HG03378 (cell line): ENCODE results near the gene SMIM15.

Experiments
- ATAC-seq: cut with Tn5 transposase; IDR thresholded peaks from one replicate; pipeline ENCODE4 v1.9.1; 2021; ENCODE audit warnings: mild to moderate bottlenecking, moderate library complexity; ENCODE audit not compliant: unreplicated experiment

The SMIM15 gene

GRCh38 chr5:61160497-61160896, 1.8 kb downstream of the SMIM15 start:
- ATAC-seq = no peak

- no peak for ATAC-seq
Observed at GRCh38 chr5:61159836-61160235, 2.4 kb downstream of the SMIM15 start.

DNA sequence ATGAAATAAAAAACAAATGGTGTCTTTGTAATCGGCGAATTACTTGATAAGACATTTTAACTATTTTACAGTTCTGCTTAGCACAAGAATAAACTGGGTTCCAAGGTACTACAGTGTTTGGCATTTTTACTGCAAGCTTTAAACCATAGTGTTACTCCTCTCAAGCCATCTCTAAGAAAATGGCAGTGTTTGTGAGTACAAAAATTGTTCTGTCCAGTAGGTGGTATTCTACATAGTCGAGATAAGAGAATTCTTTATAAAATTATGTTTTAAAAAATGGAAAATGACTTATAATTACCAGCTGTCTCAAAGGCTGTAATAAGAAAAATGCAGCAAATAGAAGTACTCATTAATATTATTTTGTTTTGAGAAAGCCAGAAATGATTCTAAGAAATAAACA, 3.2 kb downstream of the SMIM15 start:
- no peak for ATAC-seq

- no peak for ATAC-seq
Observed at GRCh38 chr5:61151893-61152292, 10.4 kb downstream of the SMIM15 start.

DNA sequence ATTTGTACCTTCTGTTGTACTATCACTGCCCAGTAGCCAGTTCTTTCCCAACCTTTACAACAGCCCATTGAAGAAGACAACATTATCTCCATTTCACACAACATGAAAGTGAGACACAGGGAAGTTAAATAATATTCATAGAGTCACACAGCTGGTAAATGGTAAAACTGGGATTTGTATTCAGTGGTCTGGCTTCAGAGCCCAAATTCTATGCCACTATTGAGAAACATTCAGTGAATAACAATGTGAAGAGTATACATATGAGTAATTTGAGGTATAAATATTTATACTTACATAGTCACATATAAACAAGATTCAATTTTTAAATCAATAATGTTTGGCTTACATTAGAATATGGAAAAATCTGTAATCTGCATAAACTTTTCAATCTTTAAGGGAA, 13.8 kb downstream of the SMIM15 start:
- ATAC-seq = no peak

DNA sequence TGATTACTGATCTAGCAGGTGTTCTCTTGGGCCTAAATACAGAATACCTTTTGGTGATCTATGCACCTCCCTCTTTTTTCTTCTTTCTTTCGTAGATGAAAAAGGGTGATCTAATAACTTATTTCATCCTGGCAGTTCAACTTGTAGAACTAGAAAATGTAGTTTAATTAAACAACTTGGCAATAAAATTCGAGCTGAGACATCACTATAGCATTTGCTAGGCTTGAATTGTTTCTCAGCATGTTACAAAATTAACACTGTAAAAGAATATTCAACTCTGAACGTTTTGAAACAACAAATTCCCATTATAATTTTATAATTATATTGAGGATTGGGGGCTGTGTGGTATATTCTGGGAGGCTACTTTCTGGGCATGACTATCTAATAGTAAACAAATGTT, 19.5 kb downstream of the SMIM15 start:
- ATAC-seq = no peak

DNA sequence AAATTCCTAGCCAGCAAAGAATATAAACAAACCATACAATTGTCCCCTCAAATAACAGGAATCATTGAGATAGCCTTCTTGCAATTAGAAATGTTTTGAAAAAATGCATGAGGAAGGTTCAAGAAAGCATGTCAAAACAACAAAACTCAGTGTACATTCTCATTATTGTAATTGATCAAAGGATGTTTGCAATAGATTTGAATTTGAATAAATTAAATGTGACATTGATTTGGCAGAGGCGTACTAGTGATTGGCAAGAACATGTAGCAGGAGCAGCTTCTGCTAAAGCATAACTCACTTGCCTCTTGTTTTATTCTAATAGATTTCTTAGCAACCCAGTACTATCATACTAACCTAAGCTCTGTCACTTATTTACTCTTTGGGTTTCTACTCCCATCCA, 19.9 kb downstream of the SMIM15 start:
- ATAC-seq = no peak

DNA sequence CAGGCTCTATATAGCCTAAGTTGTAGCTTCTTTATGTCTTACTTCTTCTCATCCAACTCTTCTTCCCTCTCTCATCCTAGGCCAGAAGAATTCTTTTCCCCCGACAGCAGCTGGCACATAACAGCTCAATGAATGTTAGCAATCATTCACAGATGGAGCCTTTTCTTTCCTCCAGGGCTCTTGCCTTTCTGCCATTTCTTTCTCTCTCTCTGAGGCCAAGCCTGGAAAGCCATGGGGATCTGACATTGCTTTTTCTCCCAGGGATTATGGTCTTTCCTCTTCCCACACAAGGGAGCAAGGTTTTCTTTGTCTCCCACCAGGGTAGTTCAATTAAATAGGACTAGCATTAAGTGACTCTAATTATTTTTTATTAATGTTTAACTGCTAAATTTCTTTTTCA, 20.5 kb downstream of the SMIM15 start:
- ATAC-seq = no peak

- ATAC-seq = no peak
Observed at GRCh38 chr5:61139931-61140330, 22.3 kb downstream of the SMIM15 start.

GRCh38 chr5:61139094-61139873, 23.0 kb downstream of the SMIM15 start:
- no peak for ATAC-seq

GRCh38 chr5:61137835-61138234, 24.4 kb downstream of the SMIM15 start:
- ATAC-seq = no peak

GRCh38 chr5:61132559-61132958, 29.7 kb downstream of the SMIM15 start:
- ATAC-seq = no peak

GRCh38 chr5:61130289-61130688, 32.0 kb downstream of the SMIM15 start:
- no peak for ATAC-seq

GRCh38 chr5:61123145-61123544, 39.1 kb downstream of the SMIM15 start:
- no peak for ATAC-seq

- no peak for ATAC-seq
Observed at GRCh38 chr5:61120534-61120933, 41.7 kb downstream of the SMIM15 start.

DNA sequence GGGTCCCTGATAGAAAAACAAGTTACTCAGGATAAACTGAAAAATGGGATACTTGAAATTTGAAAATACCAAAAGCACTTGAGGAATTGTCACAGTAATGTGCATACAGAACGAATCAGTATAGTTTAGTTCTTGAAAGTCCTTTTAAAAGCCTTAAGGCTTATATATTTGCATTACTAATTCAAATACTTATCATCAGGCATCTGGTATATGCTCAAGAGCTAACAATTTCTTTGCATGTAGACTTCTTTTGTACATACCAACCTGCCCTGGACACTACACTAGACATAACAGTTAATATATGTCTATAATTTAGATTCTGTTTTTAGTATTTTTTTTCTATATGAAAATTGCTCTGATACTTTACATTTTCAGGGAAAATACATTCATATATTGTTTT, 43.2 kb downstream of the SMIM15 start:
- no peak for ATAC-seq

DNA sequence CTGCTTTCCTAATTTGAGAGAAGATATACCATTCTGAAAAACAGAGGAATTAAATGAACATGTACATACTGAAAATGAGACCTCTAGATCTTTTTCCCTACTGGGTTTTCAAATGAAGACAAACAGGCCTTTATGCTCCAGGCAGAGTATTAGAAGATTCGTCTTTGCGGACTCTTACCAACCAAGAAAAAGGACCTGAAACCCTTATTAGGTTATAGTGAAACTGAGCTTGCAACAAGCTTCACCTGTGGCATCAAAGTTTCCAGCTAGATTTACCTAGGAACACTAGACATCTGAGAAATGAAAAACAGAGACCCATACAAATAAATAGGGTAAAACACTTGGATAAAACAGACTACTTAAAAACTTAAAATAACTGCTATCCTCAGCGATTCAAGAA, 46.3 kb downstream of the SMIM15 start:
- ATAC-seq = no peak

DNA sequence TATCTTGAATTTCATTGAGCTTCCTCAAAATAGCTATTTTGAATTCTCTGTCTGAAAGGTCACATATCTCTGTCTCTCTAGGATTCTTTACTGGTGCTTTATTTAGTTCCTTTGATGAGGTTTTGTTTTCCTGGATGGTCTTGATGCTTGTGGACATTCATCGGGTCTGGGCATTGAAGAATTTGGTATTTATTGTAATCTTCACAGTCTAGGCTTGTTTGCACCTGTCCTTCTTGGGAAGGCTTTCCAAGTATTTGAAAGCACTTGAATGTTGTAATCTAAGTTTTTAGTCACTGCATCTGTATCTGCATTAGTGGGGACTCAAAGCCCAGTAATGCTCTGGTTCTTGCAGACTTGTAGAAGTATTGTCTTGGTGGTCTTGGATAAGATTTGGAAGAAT, 47.8 kb downstream of the SMIM15 start:
- ATAC-seq = no peak
